GM23248 (cell line): Measurements from ENCODE around the gene PTPN14.

Experiments used
- EZH2 ChIP-seq: fragments of 200-600 bp; sonication (generic); IDR thresholded peaks from 2 replicates; pipeline ENCODE4 v1.6.1; 2018; ENCODE audit warnings: antibody characterized with exemption, mild to moderate bottlenecking; ENCODE audit not compliant: insufficient read depth, poor library complexity, severe bottlenecking
- EZH2phosphoT487 ChIP-seq: fragments of 200-600 bp; sonication (generic); IDR thresholded peaks from 2 replicates; pipeline ENCODE4 v1.6.1; 2018; ENCODE audit warnings: antibody characterized with exemption, moderate library complexity, mild to moderate bottlenecking, low read depth; ENCODE audit not compliant: insufficient read depth

GRCh38 chr1:214413315-214413714 is 138.1 kb downstream of the PTPN14 start:
- TF ChIP-seq EZH2 (no peak), EZH2phosphoT487 (no peak)
